HL-60/S4 treated with retinoic acid at 250 ng/mL for 4 days and 3 days (cell line): ENCODE results near the gene AGAP2.
"Not testable (repeated sequence)": the region's sequence is repeated elsewhere in the genome, so short reads cannot be mapped to it uniquely, and the experiment has no call there.

ENCODE experiments used
- in situ Hi-C: fragments of 300-500 bp; cut with MboI; formaldehyde crosslinking; loops from 2 replicates; pipeline ENCODE4 v1.7.0; 2022; ENCODE audit warnings: low sequenced_read_pairs

The AGAP2 gene

GRCh38 chr12:57707250-57707649 is 31.3 kb downstream of the AGAP2 start:
- in situ Hi-C loops: no loop called here

DNA sequence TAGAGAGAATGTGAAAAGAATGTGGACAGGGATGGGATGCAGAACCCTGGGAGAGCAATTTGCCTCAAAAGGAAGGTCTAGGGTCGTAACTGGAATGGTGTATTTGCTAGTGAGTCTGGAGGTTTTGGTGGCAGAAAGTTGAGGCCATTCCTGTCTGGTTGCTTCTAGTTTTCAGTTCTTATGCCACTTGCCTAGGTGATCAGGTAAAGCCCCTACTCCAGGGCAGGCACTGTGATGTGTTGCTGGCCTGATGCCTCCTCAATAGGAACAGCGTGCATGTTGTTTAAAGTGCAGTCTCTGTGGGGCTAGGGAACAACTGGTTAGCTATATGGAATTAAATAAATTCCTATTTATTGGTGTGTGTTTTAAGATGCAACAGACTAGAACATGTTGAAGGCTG is 38.2 kb downstream of the AGAP2 start:
- in situ Hi-C loops: no loop called here

DNA sequence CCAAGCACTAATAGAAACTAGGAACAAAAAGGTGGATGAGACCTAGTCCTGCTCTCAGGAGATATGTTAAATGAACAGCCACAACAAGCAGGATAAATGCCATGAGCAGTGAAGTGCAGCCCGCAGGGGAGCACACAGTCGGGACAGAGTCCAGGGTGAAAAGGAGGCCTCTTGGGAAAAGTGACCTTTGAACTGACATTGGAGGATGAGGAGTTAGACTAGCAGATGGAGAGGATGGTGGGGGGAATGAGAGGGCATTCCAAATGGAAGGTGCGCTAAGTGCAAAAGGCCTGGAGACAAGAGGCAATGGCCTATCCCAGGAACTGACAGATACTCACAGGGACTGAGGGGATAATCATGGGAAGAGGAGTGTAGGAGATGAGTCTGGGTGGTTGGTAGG is 40.1 kb downstream of the AGAP2 start:
- in situ Hi-C loops: no loop called here

DNA sequence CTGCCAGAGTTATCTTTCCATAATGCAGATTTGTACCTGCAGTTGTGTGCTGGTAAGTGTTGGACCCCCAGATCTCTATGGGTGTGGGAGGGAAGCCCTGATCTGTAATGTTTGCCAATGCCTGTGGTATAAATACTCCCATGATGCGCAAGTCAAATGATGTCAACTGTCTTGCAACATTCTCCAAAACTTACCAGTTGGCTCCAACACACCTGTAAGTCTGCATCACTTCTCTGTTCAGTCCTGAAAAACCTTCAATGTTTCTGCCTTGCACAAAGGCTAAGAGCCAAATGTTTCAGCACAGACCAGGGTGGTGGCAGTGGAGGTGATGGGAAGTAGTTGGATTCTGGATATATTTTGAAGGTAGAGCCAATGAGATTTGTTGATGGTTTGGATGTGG is 41.5 kb downstream of the AGAP2 start:
- in situ Hi-C loops: no loop called here

- in situ Hi-C loops: no loop called here
Measured at GRCh38 chr12:57695770-57696432, 42.6 kb downstream of the AGAP2 start.

DNA sequence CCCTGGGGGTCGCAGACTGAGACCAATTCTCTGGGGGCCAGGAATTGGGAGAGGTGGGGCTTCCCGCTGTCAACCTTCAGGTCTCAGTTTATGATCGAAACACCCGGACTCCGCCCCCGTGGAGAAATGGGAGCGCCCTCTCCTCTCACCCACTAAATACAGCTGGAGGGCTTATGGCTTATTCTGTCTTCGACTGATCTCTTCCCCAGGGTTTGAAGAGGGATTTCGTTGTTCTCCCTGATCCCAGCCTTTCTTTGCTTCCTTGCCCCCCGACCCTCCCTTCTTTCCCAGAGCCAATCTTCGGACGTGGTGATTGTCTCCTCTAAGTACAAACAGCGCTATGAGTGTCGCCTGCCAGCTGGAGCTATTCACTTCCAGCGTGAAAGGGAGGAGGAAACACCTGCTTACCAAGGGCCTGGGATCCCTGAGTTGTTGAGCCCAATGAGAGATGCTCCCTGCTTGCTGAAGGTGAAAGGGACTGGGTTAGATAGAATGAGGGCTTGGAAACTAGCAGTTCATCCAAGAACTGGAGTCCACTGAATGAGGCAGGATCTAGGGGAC is 44.0 kb downstream of the AGAP2 start:
- in situ Hi-C loops: no loop called here

DNA sequence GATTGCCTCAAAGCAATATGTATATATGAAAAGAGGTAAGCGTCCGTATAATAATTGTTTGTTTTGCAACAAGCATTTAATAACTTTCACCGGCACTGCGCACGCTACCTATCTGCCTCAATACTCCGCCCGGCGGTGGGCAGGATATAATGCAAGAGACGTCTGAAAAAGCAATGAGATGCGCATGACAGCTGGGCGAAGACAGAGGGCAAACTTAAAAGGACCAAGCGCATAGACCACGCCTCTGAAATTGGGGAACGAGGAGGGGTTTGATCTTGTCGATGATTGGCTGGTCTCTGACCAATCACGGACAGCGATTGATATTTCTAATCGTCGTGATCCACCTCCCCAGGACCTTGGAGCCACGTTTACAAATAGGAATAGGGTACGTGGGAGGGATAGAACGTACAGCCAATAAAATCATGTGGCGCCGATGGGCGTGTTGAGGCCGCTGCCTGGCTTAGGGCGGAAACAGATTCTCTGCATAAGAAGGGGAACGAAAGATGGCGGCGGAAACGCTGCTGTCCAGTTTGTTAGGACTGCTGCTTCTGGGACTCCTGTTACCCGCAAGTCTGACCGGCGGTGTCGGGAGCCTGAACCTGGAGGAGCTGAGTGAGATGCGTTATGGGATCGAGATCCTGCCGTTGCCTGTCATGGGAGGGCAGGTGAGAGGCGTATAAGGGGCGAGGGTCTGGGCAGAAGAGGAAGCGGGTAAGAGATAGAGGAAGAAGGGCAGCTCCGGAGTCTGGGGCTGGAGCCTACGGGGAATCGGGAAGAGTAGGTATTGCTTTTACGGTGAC is 44.7 kb downstream of the AGAP2 start, which contains the start of gene OS9:
Gene OS9, plus strand, starts transcription at position 474 of the 800 bp plus-strand sequence. Its CDS starts 30 bp downstream, at position 504.
- in situ Hi-C loops: no loop called here

- in situ Hi-C loops: no loop called here
Measured at GRCh38 chr12:57693317-57693658, 45.3 kb downstream of the AGAP2 start.

GRCh38 chr12:57692500-57692899 is 46.0 kb downstream of the AGAP2 start:
- in situ Hi-C loops: no loop called here

GRCh38 chr12:57688931-57689330 is 49.6 kb downstream of the AGAP2 start:
- in situ Hi-C loops: no loop called here

GRCh38 chr12:57687862-57688261 is 50.7 kb downstream of the AGAP2 start:
- in situ Hi-C loops: no loop called here

- in situ Hi-C loops: no loop called here
Measured at GRCh38 chr12:57679697-57680096, 58.8 kb downstream of the AGAP2 start.

- in situ Hi-C loops: not testable (repeated sequence)
Measured at GRCh38 chr12:57677947-57678346, 60.6 kb downstream of the AGAP2 start.

GRCh38 chr12:57674691-57675090 is 63.9 kb downstream of the AGAP2 start:
- in situ Hi-C loops: no loop called here
